ENCODE results near the gene PTDSS2. TPM values are rescaled to one million over a fixed set of nuclear protein-coding genes. Genes with fewer than 3 reads are reported as not detected.
A peak's percentile ranks its signal among the peaks of the same experiment; 100 is the strongest.

Gene PTDSS2
- total and polyA plus RNA-seq, 9 of the 15 experiments (the other 6 are each of a cell fraction or from before 2014, with no cell fraction given): 0.45 to 53.9 (median 17.2) TPM

GRCh38 chr11:443542-444199 is 6.4 kb upstream of the PTDSS2 start (continued):
- no peak for TF ChIP-seq CHD7 (IDR thresholded peaks at IDR 0.05; ENCODE audit: low read depth, low read length)
- TF ChIP-seq BCOR (IDR thresholded peaks at IDR 0.05): peak; percentile 58; the same call in 1 of the 2 replicates
- TF ChIP-seq, protein P1, sequence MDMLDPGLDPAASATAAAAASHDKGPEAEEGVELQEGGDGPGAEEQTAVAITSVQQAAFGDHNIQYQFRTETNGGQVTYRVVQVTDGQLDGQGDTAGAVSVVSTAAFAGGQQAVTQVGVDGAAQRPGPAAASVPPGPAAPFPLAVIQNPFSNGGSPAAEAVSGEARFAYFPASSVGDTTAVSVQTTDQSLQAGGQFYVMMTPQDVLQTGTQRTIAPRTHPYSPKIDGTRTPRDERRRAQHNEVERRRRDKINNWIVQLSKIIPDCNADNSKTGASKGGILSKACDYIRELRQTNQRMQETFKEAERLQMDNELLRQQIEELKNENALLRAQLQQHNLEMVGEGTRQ (CRISPR knock-in tag; IDR thresholded peaks at IDR 0.05): peak; percentile 64
- TF ChIP-seq SAFB2 (IDR thresholded peaks at IDR 0.05; ENCODE audit: borderline replicate concordance, low read depth, low read length, severe bottlenecking): no peak
- TF ChIP-seq RBM25 (IDR thresholded peaks at IDR 0.05; ENCODE audit: low read depth, low read length, severe bottlenecking): peak; percentile 35
- TF ChIP-seq HLTF (IDR thresholded peaks at IDR 0.05): peak; percentile 94
- peak; percentile 53; the same call in 1 of the 2 replicates for TF ChIP-seq CBFA2T2 (conservative IDR thresholded peaks at IDR 0.05)
- TF ChIP-seq, protein P2, sequence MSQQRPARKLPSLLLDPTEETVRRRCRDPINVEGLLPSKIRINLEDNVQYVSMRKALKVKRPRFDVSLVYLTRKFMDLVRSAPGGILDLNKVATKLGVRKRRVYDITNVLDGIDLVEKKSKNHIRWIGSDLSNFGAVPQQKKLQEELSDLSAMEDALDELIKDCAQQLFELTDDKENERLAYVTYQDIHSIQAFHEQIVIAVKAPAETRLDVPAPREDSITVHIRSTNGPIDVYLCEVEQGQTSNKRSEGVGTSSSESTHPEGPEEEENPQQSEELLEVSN (IDR thresholded peaks at IDR 0.05; ENCODE audit: borderline replicate concordance in 1 of 2, extremely low read depth in 1 of 2, insufficient read depth in 1 of 2, insufficient read length in 1 of 2, low read depth in 1 of 2, low read length in 1 of 2, poor library complexity in 1 of 2, severe bottlenecking in 1 of 2): peak in 1 of 2 experiments; percentile 70
- no peak for TF ChIP-seq IRF2 (CRISPR knock-in tag; IDR thresholded peaks at IDR 0.05)
- TF ChIP-seq IRF1 (CRISPR knock-in tag; IDR thresholded peaks at IDR 0.05; ENCODE audit: borderline replicate concordance): no peak
- no peak for TF ChIP-seq STAT5B (CRISPR knock-in tag; IDR thresholded peaks at IDR 0.05)
- no peak for TF ChIP-seq TCF7 (IDR thresholded peaks at IDR 0.05; ENCODE audit: borderline replicate concordance)
- no peak for TF ChIP-seq GATAD2B (IDR thresholded peaks at IDR 0.05; ENCODE audit: borderline replicate concordance)
